ENCODE data around the gene MYL10.

The MYL10 gene

GRCh38 chr7:101563943-101564777, 64.9 kb downstream of the MYL10 start:
- no peak for DNase-seq
